ENCODE results near the gene ETV3. TPM values are rescaled to one million over a fixed set of nuclear protein-coding genes. Genes with fewer than 3 reads are reported as not detected.
A peak's percentile ranks its signal among the peaks of the same experiment; 100 is the strongest.
"Not testable (repeated sequence)": the region's sequence is repeated elsewhere in the genome, so short reads cannot be mapped to it uniquely, and the experiment has no call there.

ETV3 gene
- 7.2 and 7.9 TPM in 2 replicates for total RNA-seq (2014; rRNA removed; shearing (Covaris generic))

GRCh38 chr1:157138220-157139051, at the start of gene ETV3:
Gene ETV3 (minus strand): TSS chr1:157138395. CDS start chr1:157136352, 2,043 bp downstream.
- DNase-seq (ENCODE audit: low read depth): peak; percentile 92

DNA sequence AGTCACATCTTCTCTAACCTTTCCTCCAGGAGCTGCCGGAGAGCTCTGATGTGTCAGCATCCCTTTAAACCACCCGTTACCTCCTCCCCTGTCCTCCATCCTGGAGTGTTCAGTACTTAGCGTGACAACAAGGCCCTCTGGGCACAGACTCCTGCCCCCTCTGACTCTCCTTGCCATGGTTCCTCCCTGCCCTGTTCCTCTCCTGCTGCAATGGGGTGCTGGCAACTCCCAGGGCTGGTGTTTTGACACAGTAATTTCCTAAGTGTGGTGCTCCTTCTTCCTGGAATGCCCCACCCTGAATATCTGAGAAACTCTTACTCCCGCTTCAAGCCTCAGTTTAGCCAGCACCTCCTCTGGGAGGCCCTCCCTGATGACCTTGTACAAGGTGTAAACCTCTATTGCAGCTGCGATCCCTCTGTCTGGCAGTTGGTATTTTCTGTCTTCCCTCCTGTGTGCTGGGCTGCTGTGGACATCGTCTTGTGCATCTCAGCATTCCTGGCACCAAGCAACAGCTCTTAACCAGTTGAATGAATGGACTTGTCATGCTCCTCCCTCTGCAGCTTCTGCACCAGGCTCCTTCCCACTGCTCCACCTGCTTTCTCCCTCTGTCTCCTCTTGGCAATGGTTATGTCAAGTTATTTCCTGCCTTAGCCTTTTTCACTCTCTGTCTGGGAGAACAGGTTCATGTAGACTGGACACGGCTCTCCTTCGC, 48.2 kb upstream of the ETV3 start:
- no peak for DNase-seq (ENCODE audit: low read depth)

- DNase-seq (ENCODE audit: low read depth): no peak
Observed at GRCh38 chr1:157183870-157184269, 45.7 kb upstream of the ETV3 start.

DNA sequence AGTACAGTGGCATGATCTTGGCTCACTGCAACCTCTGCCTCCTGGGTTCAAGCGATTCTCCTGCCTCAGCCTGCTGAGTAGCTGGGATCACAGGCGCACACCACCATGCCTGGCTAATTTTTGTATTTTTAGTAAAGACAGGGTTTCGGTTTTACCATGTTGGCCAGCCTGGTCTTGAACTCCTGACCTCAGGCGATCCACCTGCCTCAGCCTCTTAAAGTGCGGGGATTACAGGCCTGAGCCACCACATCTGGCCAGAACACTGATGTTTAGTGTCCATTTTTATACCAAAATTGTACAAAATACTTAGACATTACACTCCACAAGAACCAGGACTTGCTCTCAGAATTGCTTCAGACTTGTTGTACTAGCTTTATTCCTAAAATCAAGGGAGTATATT, 44.2 kb upstream of the ETV3 start:
- DNase-seq (ENCODE audit: low read depth): not testable (repeated sequence)

DNA sequence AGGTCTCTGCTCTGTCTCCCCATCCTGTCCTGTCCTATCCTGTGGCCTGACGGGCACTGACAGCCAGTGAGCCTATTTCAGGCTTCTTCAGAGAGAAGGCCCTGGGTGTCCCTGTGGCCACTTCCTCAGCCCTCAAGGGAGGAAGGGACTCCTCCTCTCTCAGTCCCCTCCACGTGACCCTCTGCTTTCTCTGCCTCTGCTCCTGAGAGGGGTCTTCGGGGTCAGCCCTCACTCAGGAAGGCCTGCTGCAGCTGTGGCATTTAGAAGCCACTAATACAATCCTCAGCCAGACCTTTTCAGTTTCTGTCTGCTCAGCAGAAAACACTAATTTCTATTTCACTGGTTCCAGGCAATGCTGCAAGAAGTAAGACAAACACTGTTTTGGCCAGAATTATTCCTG, 43.6 kb upstream of the ETV3 start:
- DNase-seq (ENCODE audit: low read depth): no peak

- DNase-seq (ENCODE audit: low read depth): no peak
Observed at GRCh38 chr1:157181258-157181657, 43.1 kb upstream of the ETV3 start.

- no peak for DNase-seq (ENCODE audit: low read depth)
Observed at GRCh38 chr1:157178490-157178889, 40.3 kb upstream of the ETV3 start.

DNA sequence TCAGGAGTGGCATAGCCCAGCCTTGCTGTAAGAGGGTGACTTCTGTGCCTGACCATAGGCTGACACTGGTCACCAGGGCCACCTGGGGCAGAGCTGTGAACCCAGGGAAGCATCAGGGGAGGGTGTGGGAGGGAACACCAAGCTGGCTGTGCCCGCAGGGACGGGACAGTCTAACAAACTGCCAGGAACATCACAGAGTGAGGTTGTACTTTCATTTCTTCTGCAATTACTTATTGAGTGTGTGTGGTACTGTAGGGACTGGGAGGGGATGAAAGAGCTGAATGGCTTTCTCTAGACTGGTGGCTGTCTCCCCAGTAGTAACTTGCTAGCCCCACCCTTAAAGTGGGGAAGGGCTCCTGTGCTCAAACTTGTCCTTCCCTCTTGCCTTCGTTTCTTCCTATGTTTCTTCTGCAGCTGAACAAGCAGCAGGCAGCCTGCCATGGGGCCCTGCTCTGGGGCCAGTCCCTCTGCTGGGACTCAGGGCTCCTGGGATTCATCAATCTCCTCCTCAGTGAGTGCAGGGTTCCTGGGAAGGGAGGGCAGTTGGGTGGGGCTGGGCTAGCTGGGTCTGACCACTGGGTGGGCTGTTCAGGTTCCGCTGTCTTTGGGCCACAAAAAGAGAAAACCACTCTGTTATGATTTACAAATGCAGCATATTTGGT, 39.7 kb upstream of the ETV3 start:
- DNase-seq (ENCODE audit: low read depth): no peak

DNA sequence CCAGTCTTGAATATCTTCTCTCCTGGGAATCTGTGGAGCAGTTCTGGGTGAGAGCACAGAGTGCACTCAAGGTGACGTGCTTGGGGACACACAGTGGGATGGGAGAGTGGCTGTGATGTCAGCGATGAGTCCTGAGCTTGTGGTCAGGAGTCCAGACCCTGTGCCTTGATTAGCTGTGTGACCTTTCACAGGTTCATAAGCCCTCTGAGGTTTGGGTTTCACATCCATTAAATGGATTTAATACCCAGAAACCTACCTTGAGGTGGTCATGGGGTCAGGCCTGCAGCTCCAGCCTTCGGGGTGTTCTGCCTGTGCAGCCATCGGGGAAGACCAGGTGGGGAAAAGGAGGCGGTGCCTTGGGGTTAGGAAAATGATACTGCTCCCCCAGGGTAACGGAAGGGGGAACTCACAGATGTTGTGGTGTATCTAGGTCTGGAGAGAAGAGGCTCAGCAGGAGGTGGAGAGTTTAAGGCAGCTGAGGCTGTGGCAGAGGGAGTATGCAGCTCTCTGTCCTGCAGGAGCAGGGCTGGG, 38.5 kb upstream of the ETV3 start:
- no peak for DNase-seq (ENCODE audit: low read depth)

- no peak for DNase-seq (ENCODE audit: low read depth)
Observed at GRCh38 chr1:157176016-157176415, 37.8 kb upstream of the ETV3 start.

DNA sequence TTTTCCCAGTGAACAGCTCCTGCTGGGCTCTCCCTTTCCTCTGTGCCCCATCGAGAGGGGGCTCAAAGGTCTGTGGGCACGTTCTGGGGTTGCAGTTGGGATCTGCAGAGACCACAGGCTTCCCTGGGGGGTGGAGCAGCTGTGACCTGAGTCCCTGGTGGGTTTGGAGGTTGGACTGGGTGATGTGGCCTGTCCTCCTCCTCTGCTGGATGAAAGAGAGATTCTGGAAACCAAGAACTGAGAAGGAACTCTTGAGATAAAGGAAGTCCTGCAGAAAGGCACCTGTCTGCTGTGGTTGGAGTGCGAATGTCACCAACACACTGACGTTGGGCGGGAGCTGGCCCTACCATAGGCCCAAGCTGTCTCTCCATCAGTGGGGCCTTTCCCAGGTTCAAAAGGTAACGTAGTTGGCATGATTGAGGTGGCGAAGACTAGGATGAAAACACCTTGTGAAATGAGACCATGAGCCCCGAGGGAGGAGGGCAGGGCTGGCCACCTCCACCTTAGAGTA, 35.8 kb upstream of the ETV3 start:
- no peak for DNase-seq (ENCODE audit: low read depth)

GRCh38 chr1:157173241-157173640, 35.0 kb upstream of the ETV3 start:
- DNase-seq (ENCODE audit: low read depth): not testable (repeated sequence)

DNA sequence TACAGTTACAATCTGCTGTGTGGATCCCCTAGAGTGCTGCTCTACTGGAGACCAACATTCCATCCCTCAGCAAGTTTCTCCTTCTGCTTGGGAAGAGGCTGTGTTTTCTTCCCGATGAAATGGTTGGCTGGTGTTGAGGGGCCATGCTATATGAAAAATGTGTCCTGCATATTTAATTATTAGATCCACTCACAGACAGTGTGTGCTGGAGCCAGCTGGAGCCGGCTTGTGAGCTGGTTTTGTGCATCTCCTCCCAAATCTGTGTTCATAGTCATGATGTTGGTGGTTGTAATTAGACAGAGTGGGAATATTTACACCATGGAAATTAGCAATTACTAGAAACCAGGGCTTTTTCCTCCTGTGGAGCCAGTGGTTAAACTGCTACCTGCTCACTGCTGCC, 34.4 kb upstream of the ETV3 start:
- not testable (repeated sequence) for DNase-seq (ENCODE audit: low read depth)

DNA sequence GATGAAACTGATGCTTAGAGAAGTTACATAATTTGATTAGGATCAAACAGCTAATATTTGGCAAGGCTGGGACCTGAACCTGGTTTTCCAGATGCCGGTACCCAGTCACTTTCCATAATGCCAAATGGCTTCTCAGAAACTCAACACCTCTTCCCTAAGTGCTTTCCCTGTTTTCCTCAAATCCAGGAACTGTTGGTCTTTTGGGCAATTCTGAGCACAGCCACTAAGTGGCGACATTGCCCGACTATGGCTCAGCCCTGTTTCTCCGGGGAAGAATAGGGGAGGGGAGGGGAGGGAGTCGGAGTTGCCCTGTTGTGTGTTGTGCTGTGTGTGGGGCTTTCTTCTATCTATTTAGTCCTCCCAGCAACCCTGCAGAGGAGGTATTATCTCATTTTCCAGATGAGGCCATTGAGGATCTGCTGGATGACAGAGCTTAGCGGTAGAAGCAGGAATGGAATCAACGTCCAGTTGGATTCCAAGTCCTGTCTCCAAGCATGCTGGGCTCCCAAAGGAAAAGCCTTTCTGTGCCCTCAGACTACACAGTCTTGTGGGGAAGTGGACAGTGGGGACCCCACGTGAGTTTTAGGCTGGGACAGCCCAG, 33.8 kb upstream of the ETV3 start:
- not testable (repeated sequence) for DNase-seq (ENCODE audit: low read depth)

GRCh38 chr1:157170677-157171515, 32.7 kb upstream of the ETV3 start:
- DNase-seq (ENCODE audit: low read depth): peak; percentile 21

GRCh38 chr1:157168015-157168414, 29.8 kb upstream of the ETV3 start:
- no peak for DNase-seq (ENCODE audit: low read depth)

DNA sequence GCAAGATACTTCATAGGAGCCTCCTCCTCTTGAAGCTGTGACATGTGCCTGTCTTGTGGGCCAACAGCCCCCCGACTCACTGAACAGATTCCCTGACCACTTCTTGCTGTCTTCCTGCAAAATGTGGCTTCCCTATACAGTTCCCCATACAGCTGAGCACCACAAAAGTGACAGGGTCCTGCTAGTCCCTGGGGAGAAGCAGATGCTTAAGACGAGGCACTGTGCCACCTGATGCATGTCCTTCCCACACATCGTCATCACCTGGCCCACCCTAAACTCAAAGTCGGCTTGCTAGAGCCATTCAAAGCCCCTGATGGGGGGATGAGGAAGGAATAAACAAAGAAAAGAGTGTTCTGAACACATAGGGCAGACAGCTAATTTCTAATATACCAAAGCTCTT, 29.2 kb upstream of the ETV3 start:
- no peak for DNase-seq (ENCODE audit: low read depth)

DNA sequence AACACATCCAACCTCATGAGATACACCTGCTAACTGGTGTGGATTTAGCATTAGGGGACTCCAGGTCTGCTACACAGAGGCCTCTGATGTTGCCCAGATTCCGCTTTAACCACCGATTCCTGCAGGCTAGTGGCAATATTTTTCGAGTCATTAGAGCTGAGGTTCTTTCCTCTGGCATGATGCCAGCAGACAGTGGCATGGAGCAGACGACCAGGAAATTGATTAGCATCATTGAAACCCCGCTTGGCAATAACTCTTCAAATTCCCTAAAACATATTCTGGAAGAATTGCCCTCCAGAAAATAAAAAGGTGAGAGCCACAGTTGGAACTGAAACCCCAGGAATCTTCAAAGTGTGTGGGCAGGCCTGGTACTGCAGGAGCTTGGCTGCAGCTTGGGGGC, 28.4 kb upstream of the ETV3 start:
- DNase-seq (ENCODE audit: low read depth): no peak

DNA sequence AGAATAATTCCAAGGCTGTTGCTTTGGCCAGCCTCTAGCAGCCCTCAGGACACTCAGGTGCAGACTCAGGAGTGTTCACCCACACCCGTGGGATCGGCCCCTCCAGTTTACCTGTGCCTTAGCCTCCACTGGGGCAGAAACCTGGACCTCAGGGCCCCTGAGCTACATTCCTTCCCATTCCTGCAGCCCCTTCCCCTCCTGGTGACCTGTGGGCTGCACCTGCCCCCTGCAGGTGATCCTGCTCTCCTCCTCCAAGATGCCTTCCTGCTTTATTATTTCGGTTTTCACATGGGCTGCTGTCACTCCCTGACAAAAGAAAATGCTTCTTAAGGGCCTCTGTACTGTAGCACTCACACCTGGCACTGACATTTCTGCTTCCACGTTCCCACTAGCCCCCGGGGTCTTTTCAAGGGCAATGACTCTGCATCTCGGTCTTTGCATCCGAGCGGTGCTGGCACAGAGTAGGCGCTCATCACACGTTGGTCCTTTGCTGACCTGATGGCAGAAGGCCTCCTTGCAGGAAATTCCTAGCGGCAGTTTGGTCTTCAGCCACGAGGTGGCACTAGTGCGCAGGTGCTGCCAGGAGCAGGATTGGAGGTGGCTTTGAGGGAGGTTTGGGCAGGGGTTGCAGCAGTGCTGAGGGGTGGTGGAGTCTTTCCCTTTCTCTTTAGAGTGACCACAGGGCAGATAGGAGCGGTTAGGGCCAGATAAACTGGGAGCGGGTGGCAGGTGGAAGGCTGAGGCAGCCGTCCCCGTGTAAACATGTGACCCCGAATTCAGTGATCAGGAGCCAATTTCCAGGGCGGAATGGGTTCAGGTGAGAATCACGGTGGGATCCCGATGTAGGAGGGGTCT, 25.3 kb upstream of the ETV3 start:
- peak; percentile 39 for DNase-seq (ENCODE audit: low read depth)

DNA sequence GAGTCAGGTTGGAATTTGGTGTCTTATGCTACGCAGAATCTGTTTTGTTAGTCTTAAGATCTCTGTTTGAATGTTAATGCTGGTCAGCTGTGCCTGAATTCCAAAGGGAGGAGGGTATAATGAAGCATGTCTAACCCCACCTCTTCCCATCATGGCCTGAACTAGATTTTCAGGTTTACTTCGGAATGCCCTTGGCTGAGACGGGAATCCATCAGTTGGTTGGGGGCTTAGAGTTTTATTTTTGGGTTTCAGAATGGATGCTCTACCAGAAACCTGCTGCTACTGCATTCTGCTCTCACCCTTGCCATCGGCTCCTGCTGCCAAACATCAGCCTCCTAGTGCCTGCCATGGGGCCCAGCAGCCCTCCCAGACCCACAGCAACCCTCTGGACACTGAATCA, 24.1 kb upstream of the ETV3 start:
- DNase-seq (ENCODE audit: low read depth): no peak
